Activated CD8-positive, alpha-beta memory T cell treated with anti-CD3 and anti-CD28 coated beads, Interleukin-2, amount 10 ng/mL, durations not matched to agents 7 days and 5 days (primary cell): Measurements from ENCODE around the gene TRIM65. TPM values are rescaled to one million over a fixed set of nuclear protein-coding genes. Genes with fewer than 3 reads are reported as not detected.
"Not testable (repeated sequence)": the region's sequence is repeated elsewhere in the genome, so short reads cannot be mapped to it uniquely, and the experiment has no call there.

Source experiments
- ATAC-seq: fragments of 150-1000 bp; cut with Tn5 transposase; one replicate; pipeline ENCODE4 v1.10.0; 2021; ENCODE audit warnings: moderate library complexity
- CTCF ChIA-PET: fragments of 350-600 bp; sonication (Branson Sonifier 250); formaldehyde crosslinking; loops from one replicate; lab custom pipeline; 2021; ENCODE audit warnings: antibody characterized with exemption; lab: Charles Lee
- DNase-seq: peaks from one replicate; pipeline ENCODE4 v3.0.0-alpha.2; 2020
- H3K27ac Mint-ChIP-seq: one replicate; pipeline ENCODE4 v1.8.0; 2021; ENCODE audit warnings: mild to moderate bottlenecking, mixed read lengths
- H3K27me3 Mint-ChIP-seq: one replicate; pipeline ENCODE4 v1.8.0; 2021; ENCODE audit warnings: mixed read lengths
- H3K36me3 Mint-ChIP-seq: one replicate; pipeline ENCODE4 v1.8.0; 2021; ENCODE audit warnings: mild to moderate bottlenecking, mixed read lengths
- H3K4me1 Mint-ChIP-seq: one replicate; pipeline ENCODE4 v1.8.0; 2021; ENCODE audit warnings: mixed read lengths
- H3K4me3 Mint-ChIP-seq: one replicate; pipeline ENCODE4 v1.8.0; 2021; ENCODE audit warnings: mild to moderate bottlenecking, moderate library complexity, mixed read lengths
- H3K9me3 Mint-ChIP-seq: one replicate; pipeline ENCODE4 v1.8.0; 2022; ENCODE audit warnings: low read depth, mixed read lengths
- total RNA-seq, 2 experiments: library from RNA; stranded (reverse); gene quantifications; one replicate each; pipeline ENCODE4 v1.2.3, GENCODE V29; 2021

Gene TRIM65
- total RNA-seq, 2 experiments from 2014 or later: 33.3 to 33.6 TPM

GRCh38 chr17:75875182-75875939 lies 21.4 kb downstream of the TRIM65 start:
- CTCF ChIA-PET: interaction anchor here (0.7 to 9.0 kb wide), 9 partner anchors 12 to 130 kb away, joined by 3 to 175 read pairs (median 5); partner anchors contain the start of genes TRIM65 and WBP2
- H3K27ac Mint-ChIP-seq: peak overlapping the region; percentile 91
- no peak for ATAC-seq
- no peak for DNase-seq
- peaks cover 18% of the 10 kb centered on the region for H3K27me3 Mint-ChIP-seq
- H3K4me3 Mint-ChIP-seq: peak overlapping the region; percentile 88
- H3K36me3 Mint-ChIP-seq: no peaks in the 10 kb centered on the region
- peaks cover 40% of the 10 kb centered on the region for H3K4me1 Mint-ChIP-seq
- H3K9me3 Mint-ChIP-seq: no peaks in the 10 kb centered on the region

GRCh38 chr17:75874323-75875181 lies 22.2 kb downstream of the TRIM65 start:
- CTCF ChIA-PET: interaction anchor here (1.6 to 9.0 kb wide), 7 partner anchors 13 to 131 kb away, joined by 6 to 175 read pairs (median 20); partner anchors contain the start of genes TRIM65 and WBP2
- peaks cover 12% of the 10 kb centered on the region for H3K27me3 Mint-ChIP-seq
- peak overlapping the region; percentile 11 for H3K27ac Mint-ChIP-seq
- H3K9me3 Mint-ChIP-seq: no peaks in the 10 kb centered on the region
- H3K36me3 Mint-ChIP-seq: no peaks in the 10 kb centered on the region
- ATAC-seq: no peak
- DNase-seq: no peak
- H3K4me1 Mint-ChIP-seq: peaks cover 40% of the 10 kb centered on the region
- H3K4me3 Mint-ChIP-seq: no peak overlapping the region

GRCh38 chr17:75873587-75874322 lies 23.0 kb downstream of the TRIM65 start:
- DNase-seq (no peak), ATAC-seq (no peak)
- no peak overlapping the region for H3K4me3 Mint-ChIP-seq
- H3K36me3 Mint-ChIP-seq: no peaks in the 10 kb centered on the region
- H3K27ac Mint-ChIP-seq: peak overlapping the region; percentile 94
- no peaks in the 10 kb centered on the region for H3K9me3 Mint-ChIP-seq
- H3K4me1 Mint-ChIP-seq: peaks cover 38% of the 10 kb centered on the region
- CTCF ChIA-PET: interaction anchor here (1.1 to 6.1 kb wide), 8 partner anchors 9 to 140 kb away, joined by 3 to 42 read pairs (median 5); partner anchors contain the start of genes TRIM65 and WBP2
- H3K27me3 Mint-ChIP-seq: peaks cover 4% of the 10 kb centered on the region

GRCh38 chr17:75872434-75873351 lies 24.1 kb downstream of the TRIM65 start:
- CTCF ChIA-PET: interaction anchor here (1.1 to 6.1 kb wide), 8 partner anchors 8 to 141 kb away, joined by 3 to 42 read pairs (median 5); partner anchors contain the start of genes TRIM65 and WBP2
- ATAC-seq (peak; percentile 68), DNase-seq (peak; percentile 87)
- Mint-ChIP-seq H3K36me3 (no peaks in the 10 kb centered on the region), H3K27me3 (peaks cover 2% of the 10 kb centered on the region), H3K27ac (peak overlapping the region; percentile 94), H3K4me3 (no peak overlapping the region), H3K9me3 (no peaks in the 10 kb centered on the region), H3K4me1 (peaks cover 35% of the 10 kb centered on the region)

GRCh38 chr17:75870228-75870627 lies 26.5 kb downstream of the TRIM65 start:
- H3K4me3 Mint-ChIP-seq, H3K36me3 Mint-ChIP-seq, H3K27ac Mint-ChIP-seq, H3K27me3 Mint-ChIP-seq, H3K9me3 Mint-ChIP-seq, DNase-seq, ATAC-seq: not testable (repeated sequence)
- H3K4me1 Mint-ChIP-seq: peaks cover 20% of the 10 kb centered on the region
- CTCF ChIA-PET: interaction anchor here (1.4 to 6.1 kb wide), 2 partner anchors 12 to 26 kb away, joined by 3 to 20 read pairs; partner anchors contain the start of gene TRIM65

- DNase-seq (no peak), ATAC-seq (no peak)
- Mint-ChIP-seq H3K9me3 (no peaks in the 10 kb centered on the region), H3K27me3 (no peaks in the 10 kb centered on the region), H3K4me1 (peaks cover 28% of the 10 kb centered on the region), H3K4me3 (no peak overlapping the region), H3K27ac (no peak overlapping the region), H3K36me3 (no peaks in the 10 kb centered on the region)
- CTCF ChIA-PET: interaction anchor here (6.1 kb wide), 1 partner anchor 27 kb away, joined by 20 read pairs; the partner anchor contains the start of gene TRIM65
Observed at GRCh38 chr17:75869282-75870141, 27.2 kb downstream of the TRIM65 start.

- not testable (repeated sequence) for H3K9me3 Mint-ChIP-seq, ATAC-seq, H3K4me3 Mint-ChIP-seq, DNase-seq, H3K27me3 Mint-ChIP-seq, H3K36me3 Mint-ChIP-seq, H3K27ac Mint-ChIP-seq
- peaks cover 33% of the 10 kb centered on the region for H3K4me1 Mint-ChIP-seq
- CTCF ChIA-PET: interaction anchor here (1.2 to 6.1 kb wide), 4 partner anchors 9 to 103 kb away, joined by 3 to 20 read pairs (median 6); partner anchors contain the start of genes GALK1, TRIM47 and TRIM65
Observed at GRCh38 chr17:75868730-75869281, 27.9 kb downstream of the TRIM65 start.

- H3K36me3 Mint-ChIP-seq, DNase-seq, H3K9me3 Mint-ChIP-seq, ATAC-seq, H3K4me3 Mint-ChIP-seq, H3K27me3 Mint-ChIP-seq: not testable (repeated sequence)
- Mint-ChIP-seq H3K27ac (peak overlapping the region; percentile 94), H3K4me1 (peaks cover 21% of the 10 kb centered on the region)
- CTCF ChIA-PET: interaction anchor here (0.7 to 12.8 kb wide), 8 partner anchors 7 to 112 kb away, joined by 3 to 175 read pairs (median 6); partner anchors contain the start of genes TRIM47 and WBP2
Observed at GRCh38 chr17:75865404-75866188, 31.2 kb downstream of the TRIM65 start.

GRCh38 chr17:75864887-75865286 lies 31.9 kb downstream of the TRIM65 start:
- CTCF ChIA-PET: interaction anchor here (0.9 to 12.8 kb wide), 9 partner anchors 8 to 112 kb away, joined by 3 to 175 read pairs (median 5); partner anchors contain the start of genes TRIM47 and WBP2
- peaks cover 21% of the 10 kb centered on the region for H3K4me1 Mint-ChIP-seq
- peak overlapping the region; percentile 94 for H3K27ac Mint-ChIP-seq
- H3K36me3 Mint-ChIP-seq, H3K27me3 Mint-ChIP-seq, H3K9me3 Mint-ChIP-seq: not testable (repeated sequence)
- H3K4me3 Mint-ChIP-seq: peak overlapping the region; percentile 44
- DNase-seq (peak; percentile 54), ATAC-seq (peak; percentile 53)

- peak overlapping the region; percentile 94 for H3K27ac Mint-ChIP-seq
- peaks cover 22% of the 10 kb centered on the region for H3K4me1 Mint-ChIP-seq
- no peaks in the 10 kb centered on the region for H3K27me3 Mint-ChIP-seq
- ATAC-seq (peak; percentile 85), DNase-seq (peak; percentile 90)
- no peaks in the 10 kb centered on the region for H3K9me3 Mint-ChIP-seq
- H3K4me3 Mint-ChIP-seq: peak overlapping the region; percentile 44
- no peaks in the 10 kb centered on the region for H3K36me3 Mint-ChIP-seq
- CTCF ChIA-PET: interaction anchor here (0.9 to 12.8 kb wide), 9 partner anchors 9 to 111 kb away, joined by 3 to 175 read pairs (median 5); partner anchors contain the start of genes TRIM47 and WBP2
Observed at GRCh38 chr17:75864448-75864871, 32.3 kb downstream of the TRIM65 start.
